SH-SY5Y (cell line): ENCODE measurements around the gene BIN1.

Source experiments
- GATA2 ChIP-seq: IDR thresholded peaks from 2 replicates; pipeline ENCODE4 v1.6.1; 2011; ENCODE audit warnings: mild to moderate bottlenecking, low read depth, low read length
- GATA3 ChIP-seq: IDR thresholded peaks from 2 replicates; pipeline ENCODE4 v1.6.1; 2011; ENCODE audit warnings: low read depth, mild to moderate bottlenecking, low read length, moderate library complexity

DNA sequence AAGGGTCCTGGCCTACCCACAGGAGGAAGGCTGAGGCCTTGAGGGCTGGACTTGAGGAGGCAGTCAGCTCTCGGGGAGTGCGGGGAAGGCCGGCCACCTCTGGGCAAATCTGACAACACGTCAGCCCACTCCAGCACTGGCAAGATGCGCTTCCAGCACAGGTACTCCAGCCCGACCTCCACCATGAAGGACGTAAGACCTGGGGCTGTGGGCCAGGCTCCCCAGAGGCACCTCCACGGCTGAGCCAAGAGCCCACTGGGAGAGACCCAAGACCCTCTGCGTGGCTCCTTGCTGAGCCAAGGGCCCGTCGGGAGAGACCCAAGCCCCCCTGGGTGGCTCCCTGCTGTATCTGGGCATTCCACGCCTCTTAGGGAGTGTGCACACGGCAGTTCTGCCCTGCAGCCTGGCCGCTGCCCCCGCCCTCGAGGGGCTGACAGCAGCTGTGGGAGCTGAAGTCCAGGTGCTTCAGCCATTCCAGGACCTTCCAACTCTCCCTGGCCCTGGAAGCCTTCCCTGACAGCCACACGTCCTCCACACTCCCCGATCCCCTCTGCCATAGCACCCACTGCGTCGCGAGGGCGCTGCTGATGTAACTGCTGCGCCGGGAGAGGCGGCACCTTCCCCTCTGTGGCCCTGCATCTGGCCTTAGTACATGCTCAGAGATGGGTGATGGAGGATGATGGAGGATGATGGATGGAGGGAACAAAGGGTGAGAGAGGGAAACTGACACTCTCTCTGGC is 50.2 kb downstream of the BIN1 start:
- TF ChIP-seq GATA3 (no peak), GATA2 (no peak)
